ENCODE measurements around the gene DLG2. TPM values are rescaled to one million over a fixed set of nuclear protein-coding genes. Genes with fewer than 3 reads are reported as not detected.

The DLG2 gene
- polyA plus RNA-seq, 5 donors, result 5.1 to 13.2 (median 8.4) TPM

DNA sequence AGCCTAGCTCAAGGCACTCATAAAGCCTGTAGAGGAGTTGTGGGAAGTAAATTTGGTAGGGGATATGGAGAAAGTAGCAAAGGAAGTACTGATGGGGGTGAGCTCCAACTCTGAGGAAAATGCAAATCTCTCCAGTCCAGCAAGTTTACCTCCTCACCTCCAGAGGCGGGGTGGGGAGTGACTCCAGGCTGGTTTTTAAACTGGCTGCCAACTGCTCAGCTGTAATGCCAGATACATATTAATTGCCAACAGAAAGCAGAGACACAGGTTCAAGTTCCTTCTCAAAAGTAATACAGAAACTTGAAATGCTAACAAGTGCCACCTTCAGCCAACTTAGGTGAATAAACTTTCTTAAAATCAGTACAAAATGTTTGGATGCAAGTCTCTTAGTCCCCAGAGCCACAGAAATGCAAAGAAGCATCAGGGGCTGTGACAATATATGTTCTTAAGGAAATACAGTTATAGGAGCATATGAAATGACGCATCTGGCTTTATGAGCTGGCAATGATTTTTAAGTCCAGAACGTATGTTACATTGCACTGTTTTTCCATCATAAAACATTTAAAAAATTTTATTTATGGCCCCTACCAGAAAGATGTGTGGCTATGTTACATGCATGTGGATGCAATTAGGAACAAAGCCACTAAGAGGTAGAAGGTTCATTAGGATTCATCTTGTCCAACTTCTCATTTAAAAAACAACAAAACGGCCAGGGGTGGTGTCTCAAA is 1904.6 kb downstream of the DLG2 start:
- no peak for DNase-seq

DNA sequence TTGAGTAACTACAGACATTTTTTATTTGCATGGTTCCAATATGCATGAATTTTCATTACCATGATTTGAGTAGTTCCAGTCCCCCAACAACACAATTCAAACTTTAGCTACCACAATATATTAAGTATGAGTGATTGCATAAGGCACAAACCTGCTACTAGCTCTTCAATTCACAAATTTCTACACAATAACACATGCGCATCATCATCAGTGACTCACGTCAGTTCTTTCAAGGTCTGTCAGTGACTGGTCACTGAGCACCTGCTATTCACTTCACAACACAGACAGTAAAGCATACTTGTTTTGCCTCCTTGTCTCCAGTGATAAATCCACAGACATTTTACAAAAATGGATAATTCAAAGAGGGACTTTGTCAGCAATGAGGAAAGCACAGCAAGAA is 1905.9 kb downstream of the DLG2 start:
- DNase-seq, result no peak

DNA sequence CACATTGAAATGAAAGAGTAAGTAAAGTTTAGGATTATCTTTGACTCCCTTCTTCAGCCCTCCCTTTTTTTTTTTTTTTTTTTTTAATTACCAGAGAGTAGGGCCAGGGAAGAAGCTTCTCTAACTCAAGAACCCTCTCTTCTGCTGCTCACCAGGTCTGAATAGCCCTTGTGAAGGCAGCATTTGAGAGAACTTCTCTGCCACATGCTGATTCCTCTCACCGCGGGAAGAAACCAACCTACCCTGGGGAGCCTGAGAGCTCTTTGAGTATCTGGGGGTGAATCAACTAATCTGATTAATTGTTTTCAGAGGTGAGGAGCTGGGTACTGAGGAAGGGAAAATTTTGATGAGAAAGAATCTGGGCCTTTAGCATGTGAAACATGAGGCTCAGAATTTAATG is 1906.5 kb downstream of the DLG2 start:
- DNase-seq, result no peak

DNA sequence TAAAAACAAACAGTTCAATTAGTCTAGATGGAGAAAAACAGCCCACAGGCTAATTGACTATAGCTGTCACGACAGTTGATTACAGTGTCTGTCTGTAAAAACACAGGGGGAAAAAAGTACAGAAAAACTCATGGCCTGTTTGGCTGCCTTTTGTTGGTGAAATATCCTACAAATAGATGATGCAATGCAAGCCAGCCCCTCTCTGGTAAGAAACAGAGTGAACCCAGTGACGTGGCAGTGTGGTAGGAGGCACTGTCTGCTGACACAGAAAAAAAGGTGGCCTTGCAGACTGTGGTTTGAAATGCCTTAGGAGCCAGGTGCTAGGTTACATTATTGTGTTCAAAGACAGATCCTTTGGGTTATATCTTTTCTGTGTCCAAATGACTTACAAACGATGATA is 1909.6 kb downstream of the DLG2 start:
- DNase-seq, result no peak

DNA sequence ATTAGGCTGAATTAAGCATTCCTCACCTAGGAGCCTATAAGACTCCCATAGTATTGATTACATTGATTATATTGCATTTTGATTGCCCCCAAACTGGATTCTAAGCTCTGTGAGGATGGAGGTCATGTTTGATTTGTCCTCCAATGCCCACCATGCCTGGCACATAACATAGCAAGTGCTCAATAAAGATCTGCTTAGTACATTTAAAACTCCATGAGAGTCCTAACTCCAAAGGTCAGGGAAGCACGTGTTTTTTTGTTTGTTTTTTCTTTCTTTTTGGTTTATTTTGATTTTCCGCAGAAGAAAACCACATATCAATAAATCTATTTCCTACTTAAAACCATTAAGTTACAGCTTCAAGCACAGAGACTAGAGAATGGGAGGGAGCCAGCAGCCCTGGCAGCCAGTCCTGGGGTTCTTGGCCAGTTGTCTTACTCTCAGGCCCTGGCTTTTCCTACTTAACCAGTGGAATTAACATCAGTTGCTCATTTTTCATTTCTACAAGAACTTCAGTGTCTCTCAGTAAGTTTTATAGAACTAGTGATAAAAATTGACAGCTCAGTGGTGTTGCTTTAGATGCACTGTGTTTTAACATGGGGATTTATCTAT is 1911.1 kb downstream of the DLG2 start:
- DNase-seq, result no peak

DNA sequence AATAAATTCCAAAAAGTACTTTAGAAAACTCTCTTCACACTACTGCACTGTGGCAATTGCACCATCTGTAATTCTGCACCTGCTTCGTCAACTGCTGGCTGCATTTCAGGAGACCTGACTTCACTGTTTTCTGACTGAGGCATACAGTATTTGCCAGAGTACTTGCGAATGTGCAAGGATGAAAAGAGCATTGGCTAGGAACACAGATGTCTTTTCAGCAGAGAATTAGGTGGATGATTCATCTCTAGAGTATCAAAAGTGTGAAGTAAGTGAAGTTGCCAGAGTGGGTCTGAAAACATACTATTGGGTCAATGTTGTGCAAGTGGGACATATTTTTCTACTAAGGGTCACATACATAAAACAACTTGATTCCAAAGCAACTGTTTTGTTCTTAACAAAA is 1913.4 kb downstream of the DLG2 start:
- no peak for DNase-seq

DNA sequence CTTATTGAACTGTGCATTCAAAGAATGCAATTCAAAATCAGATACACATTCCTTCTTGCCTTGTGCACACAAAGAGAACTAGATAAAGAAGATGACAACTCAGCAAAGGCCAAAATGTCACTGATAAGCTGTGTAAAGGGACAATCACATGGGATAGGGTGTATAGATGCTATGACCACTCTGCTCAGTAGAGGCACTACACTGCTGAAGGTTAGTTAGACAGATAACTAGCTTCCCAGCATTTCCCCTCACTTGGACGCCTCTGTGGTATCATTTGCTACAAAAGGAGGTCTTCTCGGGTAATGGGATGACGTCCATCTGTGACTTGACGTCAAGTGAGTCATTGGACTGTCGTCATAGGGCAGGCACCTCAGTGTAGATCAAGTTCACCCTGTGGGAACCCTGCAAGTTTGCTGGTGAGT is 1916.0 kb downstream of the DLG2 start:
- DNase-seq, result no peak

DNA sequence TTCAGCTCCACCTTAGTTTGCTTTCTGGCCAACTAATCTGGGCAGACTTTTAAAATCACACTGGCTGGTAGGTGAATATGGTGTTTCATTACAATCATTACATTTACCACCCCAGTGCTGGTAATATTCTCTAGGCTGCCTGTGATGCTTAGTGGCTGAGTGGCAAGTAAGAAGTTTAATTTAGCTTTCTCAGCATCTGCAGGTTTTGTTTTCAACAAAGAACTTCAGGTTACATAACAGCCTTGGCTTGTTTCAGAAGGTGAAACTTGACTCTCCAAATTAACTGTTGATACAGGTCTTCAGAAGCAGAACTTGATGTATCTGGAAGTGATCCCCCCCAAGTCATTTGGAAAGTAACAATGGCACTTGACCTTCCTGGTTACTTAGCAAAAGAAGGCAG is 1917.7 kb downstream of the DLG2 start:
- no peak for DNase-seq

DNA sequence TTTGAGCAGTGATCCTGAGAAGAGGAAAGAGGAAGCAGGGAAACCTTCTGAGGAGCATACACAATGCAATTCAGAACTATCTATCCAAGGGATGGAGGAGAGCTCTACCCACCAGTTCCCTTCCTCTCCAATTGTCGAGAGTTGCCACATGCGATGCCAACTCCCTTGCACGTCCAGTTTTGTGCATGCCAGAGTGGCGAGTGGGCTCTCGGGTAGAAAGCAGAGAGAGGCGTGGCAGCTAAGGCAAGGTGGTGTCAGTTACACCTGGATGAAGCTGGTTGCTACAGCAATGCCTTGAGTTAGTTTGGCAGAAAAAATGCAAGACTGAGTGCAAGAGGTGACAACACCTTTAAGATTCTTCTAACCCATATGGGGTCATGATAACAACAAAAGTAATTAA is 1920.6 kb downstream of the DLG2 start:
- no peak for DNase-seq

DNA sequence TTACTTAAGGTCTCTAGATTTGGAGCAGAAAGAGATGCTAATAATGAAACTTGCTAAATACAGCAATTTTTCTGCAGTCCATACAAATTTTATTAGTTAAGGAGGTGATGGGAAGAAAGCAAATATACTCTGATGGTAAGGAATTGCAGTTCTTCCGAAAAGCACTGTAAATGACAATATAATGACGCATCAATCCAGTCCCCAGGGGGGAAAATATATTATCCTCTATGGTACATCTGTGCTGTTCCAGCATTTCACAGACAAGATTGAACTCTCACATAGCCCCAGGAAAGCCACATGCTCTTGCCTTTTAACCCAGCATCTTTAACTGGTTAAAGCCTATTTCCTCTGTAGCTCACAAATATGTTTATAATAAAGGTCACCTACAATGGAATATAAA is 1924.3 kb downstream of the DLG2 start:
- no peak for DNase-seq

DNA sequence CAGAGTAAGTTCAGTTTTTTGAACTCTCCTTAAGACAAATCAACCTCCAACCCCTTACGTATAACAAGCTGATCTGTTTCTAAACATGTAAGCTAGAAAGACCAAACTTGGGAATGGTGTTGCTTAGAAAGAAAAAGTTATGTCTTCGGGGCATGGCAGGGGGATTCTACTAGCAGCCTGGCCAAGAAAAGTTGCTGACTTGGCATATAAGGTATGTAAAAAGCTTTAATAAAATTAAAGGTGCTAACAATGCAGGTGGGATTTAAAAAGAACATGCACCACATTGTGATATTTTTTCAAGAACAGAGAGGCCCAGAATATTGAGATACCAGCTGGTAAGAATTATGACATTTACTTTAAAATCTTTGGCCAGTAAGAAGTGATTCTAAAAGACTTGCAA is 1929.6 kb downstream of the DLG2 start:
- DNase-seq, result no peak

DNA sequence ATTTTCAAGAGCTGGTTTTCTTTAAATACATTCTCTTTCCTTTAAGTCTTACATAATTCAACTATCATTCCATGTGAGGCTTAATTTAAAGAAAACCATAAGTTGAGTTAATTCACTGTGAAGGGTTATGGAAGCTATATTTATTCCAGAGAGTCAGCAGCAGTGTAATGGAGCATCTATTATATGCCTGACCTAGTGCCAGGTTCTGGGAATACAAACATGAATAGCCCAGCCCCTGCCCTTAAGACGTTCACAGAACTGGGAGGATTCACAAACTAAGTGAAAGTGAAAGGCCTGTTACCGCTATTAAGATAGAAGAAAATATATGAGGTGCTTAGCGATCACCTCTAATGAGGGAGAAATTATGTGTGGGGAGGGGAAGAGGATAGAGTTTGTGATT is 1932.1 kb downstream of the DLG2 start:
- DNase-seq, result no peak

DNA sequence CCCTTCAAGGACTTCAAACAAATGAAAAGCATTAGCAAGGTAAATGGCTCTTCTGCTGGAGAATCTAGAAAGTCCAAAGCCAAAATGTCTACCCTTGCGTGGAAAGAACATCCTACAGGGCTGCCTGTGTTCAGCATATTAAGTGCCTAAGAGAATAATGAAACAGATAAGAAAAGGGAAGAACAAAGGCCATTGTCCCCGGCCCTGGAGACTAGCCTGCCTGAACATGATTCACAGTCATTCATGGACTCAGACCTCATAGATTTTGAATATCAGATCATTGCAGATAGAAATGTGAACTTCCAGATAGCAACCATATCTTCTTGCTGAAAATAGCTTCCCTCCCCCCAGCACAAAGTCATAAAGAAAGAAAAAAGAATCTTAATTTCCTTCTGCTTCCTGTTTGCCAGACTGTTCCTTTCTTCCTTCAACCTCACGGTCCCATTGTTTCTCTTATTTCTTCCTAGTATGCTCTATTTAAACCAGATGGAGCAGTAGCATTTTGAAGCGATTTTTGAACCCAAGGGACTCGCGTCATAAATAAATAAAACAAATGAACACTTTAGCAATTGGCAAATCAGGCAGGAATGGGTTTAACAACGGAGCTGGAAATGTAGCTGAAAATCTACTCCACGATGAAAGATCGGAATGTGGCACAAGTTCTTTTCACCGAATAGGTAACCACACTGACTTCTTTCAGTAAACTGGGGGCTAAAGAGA is 1932.8 kb downstream of the DLG2 start:
- no peak for DNase-seq

DNA sequence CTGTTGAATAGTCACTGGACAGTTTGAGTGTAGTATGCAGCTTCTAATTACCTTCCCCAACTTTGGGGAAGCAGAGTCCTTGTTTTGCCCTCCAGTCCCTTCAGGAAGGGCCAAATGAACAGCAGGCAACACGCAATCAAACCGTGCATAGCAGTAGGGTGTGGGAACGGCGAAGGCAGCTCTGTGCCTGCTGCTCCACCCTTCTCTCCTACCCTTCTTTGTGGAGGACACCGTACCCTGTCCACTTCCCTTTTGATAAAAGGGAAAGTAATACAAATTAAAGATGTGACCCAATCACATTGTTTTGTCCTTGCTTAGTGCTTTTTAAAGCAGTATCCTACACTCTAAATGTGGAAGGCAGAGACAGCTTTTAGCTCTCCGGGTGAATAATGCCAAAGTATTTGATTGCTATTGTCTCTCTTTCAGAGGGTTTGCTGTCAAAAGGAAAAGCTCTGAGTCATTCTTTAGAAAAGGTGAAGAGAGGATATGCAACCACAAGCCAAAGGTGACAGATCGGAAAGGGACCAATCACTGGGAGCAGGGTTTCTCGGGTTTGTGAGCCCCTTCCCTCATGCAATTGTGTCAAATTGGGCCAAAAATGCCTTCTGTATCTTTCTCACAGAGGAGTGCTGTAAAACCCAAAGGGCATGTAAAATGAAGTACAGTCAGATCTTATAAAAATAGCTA is 1933.7 kb downstream of the DLG2 start:
- DNase-seq, result no peak

DNA sequence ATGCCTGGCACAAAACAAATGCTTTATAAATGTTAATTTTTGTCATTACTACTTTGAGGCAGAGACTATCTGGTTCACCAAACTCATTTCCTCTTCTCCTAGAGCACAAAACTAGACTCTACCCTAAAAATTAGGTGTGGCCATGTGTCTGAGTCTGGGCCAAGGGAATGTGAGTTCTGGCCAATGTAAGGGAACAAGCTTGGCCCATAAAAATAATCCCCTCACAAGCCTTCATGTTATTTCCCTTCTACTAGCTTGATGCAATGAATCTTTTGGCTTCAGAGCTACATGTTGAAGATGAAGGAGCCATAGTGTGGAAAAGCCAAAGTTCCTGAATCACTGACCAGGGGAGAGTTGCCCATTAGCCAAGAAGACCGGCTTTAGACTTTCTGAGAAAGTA is 1934.5 kb downstream of the DLG2 start:
- no peak for DNase-seq

DNA sequence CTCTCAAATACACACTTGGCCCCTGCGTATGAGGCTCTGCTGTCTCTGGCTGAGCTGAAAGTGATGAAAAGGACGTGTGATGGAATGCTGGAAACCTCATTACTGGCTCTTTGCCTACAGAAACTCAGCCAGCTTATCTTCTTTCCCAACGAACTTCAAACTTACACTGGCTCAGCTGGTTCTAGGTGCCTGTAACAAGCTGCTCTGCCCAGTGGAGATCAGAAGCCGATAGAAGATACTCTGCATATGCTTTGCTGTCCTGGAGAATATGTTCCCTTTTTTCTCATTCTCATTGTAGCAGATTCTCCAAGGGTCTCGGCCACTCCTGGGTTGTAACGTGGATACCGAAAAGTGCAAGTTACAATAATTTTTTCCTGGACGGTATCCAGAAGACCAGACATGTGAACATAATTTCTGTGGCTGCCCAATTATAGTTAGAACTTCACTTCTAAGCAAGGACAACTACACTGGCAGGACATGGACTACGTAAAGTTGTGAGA is 1935.6 kb downstream of the DLG2 start:
- DNase-seq, result peak; percentile 85 to 88

DNA sequence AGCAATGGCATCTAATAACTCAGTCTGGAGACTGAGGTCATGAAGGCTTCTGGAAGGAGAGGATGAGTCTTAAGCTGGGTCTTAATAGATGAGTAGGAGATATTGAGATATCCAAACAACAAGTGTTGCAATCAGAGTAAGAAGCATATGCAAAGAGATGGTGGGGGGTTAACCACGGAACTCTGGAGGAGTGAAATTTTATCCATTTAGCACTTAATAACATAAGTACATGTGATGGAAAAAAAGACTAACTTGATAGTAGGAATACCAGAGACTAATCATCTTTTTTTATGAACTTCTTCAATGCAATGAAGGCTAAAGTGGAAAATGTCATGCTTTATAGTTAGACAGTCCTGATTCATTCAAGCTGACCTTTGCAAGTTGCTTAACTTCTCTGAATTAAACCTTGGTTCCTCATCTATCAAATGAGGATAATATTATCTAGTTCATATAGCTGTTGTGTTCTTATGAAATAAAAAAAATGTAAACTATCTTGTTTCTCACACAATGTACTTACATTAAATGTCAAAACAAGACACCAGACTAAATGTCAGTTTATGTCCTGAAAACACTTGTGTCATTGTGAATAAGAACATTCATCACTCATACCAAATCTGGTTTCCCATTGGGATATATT is 1937.9 kb downstream of the DLG2 start:
- no peak for DNase-seq

DNA sequence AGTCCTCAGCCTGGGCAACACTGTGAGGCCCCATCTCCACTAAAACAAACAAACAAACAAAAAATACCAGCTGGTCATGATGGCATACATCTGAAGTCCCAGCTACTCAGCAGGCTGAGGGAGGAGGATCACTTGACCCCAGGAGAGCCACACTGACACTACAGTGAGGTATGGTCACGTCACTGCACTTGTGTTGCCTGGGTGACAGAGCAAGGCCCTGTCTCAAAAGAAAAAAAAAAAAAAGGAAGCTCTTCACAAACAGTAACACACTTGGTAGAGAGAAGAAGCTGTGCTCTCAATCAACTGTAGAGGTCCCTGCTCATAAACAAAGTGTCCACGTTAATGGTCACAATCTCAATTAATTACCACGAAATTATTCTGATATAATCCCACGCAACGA is 1939.4 kb downstream of the DLG2 start:
- DNase-seq, result no peak

DNA sequence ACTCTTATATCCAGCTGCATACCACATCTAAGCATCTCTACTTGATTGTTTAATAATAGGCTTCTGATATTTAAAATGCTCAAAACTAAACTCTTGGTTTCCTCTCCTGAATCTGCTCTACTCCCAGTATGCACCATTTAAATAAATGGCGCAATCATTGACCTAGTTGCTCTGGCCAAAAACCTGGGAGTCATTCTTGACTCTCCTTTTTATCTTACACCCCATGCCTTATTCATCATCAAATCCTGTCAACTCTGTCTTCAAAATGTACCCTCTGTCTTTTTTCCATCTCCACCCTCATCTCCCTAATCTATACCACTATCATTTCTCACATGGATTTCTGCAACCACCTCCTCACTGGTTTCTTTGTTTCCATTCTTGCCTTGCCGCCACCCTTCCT is 1941.4 kb downstream of the DLG2 start:
- no peak for DNase-seq

DNA sequence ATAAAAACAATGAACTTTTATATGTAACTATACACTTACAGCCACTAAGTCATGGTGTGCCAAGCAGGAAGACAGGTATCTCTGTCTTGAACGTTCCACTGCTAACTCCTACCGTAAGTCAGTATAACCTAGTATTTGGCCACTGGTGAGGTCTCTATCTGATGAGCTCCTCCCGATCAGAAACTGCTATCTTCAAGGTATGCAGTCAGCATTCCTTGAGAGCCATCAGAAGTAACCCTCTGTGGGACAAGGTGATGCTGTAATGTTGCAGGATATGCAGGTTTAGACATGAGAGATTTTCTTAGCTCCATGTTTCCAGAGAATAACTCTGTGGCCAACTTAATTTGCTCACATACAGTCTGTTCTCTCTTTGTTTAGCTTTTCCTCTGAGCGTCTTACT is 1943.1 kb downstream of the DLG2 start:
- DNase-seq, result no peak

DNA sequence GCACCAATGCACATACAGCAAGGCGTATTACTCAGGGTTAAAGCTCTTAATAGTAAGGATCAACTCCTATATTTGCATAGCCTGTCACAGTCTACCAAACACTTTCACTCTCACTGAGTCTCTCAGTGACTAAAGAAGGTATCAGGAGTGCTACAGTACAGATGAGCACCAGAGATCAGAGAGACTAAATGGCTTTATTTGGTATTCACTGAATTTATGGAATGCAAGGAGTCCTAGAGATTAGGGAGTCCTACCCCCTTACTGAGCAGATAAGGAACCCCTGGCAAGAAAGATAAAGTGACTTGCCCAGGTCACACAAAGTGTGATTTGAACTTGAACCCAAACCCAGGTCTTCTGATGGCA is 1944.6 kb downstream of the DLG2 start:
- DNase-seq, result no peak
